H9 (cell line): ENCODE measurements around the gene RNF213. TPM values are rescaled to one million over a fixed set of nuclear protein-coding genes. Genes with fewer than 3 reads are reported as not detected.

ENCODE experiments used
- DNase-seq: peaks from one replicate; pipeline ENCODE4 v3.0.0-alpha.2; 2017
- H2AFZ ChIP-seq: one replicate; pipeline ENCODE4 v1.6.1; 2013; ENCODE audit warnings: mild to moderate bottlenecking, low read length, control low read depth, moderate library complexity
- H2AK5ac ChIP-seq: 2 replicates; pipeline ENCODE4 v1.6.1; 2013; ENCODE audit warnings: low read length, control low read depth, mixed read lengths; ENCODE audit not compliant: insufficient read length
- H2BK120ac ChIP-seq: one replicate; pipeline ENCODE4 v1.6.1; 2013; ENCODE audit warnings: low read depth, mild to moderate bottlenecking, low read length, control low read depth, inconsistent platforms; ENCODE audit not compliant: poor library complexity, severe bottlenecking
- H2BK12ac ChIP-seq: 2 replicates; pipeline ENCODE4 v1.6.1; 2013; ENCODE audit warnings: low read length, control low read depth, mixed read lengths, low read depth; ENCODE audit not compliant: insufficient read length
- H2BK15ac ChIP-seq: 2 replicates; pipeline ENCODE4 v1.6.1; 2013; ENCODE audit warnings: low read depth, low read length, control low read depth
- H2BK20ac ChIP-seq: one replicate; pipeline ENCODE4 v1.6.1; 2013; ENCODE audit warnings: low read depth, mild to moderate bottlenecking, low read length, control low read depth, inconsistent platforms; ENCODE audit not compliant: poor library complexity, severe bottlenecking
- H2BK5ac ChIP-seq: 2 replicates; pipeline ENCODE4 v1.6.1; 2013; ENCODE audit warnings: low read length, control low read depth, mixed read lengths; ENCODE audit not compliant: insufficient read length
- H3K14ac ChIP-seq: 2 replicates; pipeline ENCODE4 v1.6.1; 2013; ENCODE audit warnings: low read length, control low read depth; ENCODE audit not compliant: insufficient read depth
- H3K18ac ChIP-seq: 2 replicates; pipeline ENCODE4 v1.6.1; 2013; ENCODE audit warnings: low read depth, mild to moderate bottlenecking, mixed read lengths, low read length, control low read depth; ENCODE audit not compliant: insufficient read length
- H3K23ac ChIP-seq: 2 replicates; pipeline ENCODE4 v1.6.1; 2013; ENCODE audit warnings: low read length, control low read depth, mixed read lengths, low read depth; ENCODE audit not compliant: insufficient read length
- H3K23me2 ChIP-seq: 2 replicates; pipeline ENCODE4 v1.6.1; 2013; ENCODE audit warnings: low read depth, mild to moderate bottlenecking, mixed read lengths, low read length, control low read depth; ENCODE audit not compliant: insufficient read length, poor library complexity, severe bottlenecking
- H3K27ac ChIP-seq: 2 replicates; pipeline ENCODE4 v1.5.1; 2013; ENCODE audit warnings: low read length, control low read depth, mixed read lengths, low read depth; ENCODE audit not compliant: insufficient read length
- H3K27me3 ChIP-seq: 2 replicates; pipeline ENCODE4 v1.6.1; 2013; ENCODE audit warnings: low read length, control low read depth, inconsistent platforms; ENCODE audit not compliant: insufficient read depth
- H3K4ac ChIP-seq: 2 replicates; pipeline ENCODE4 v1.6.1; 2013; ENCODE audit warnings: low read depth, mild to moderate bottlenecking, control low read depth, inconsistent platforms, low read length, moderate library complexity
- H3K4me1 ChIP-seq: 2 replicates; pipeline ENCODE4 v1.6.1; 2013; ENCODE audit warnings: low read length, control low read depth, inconsistent platforms; ENCODE audit not compliant: insufficient read depth
- H3K4me2 ChIP-seq: 2 replicates; pipeline ENCODE4 v1.6.1; 2013; ENCODE audit warnings: low read length, control low read depth, mixed read lengths; ENCODE audit not compliant: insufficient read length, insufficient read depth
- H3K56ac ChIP-seq: 2 replicates; pipeline ENCODE4 v1.6.1; 2013; ENCODE audit warnings: low read depth, mild to moderate bottlenecking, mixed read lengths, low read length, control low read depth; ENCODE audit not compliant: insufficient read length
- H3K79me1 ChIP-seq: 2 replicates; pipeline ENCODE4 v1.6.1; 2013; ENCODE audit warnings: low read depth, mild to moderate bottlenecking, moderate library complexity, low read length, control low read depth, inconsistent platforms; ENCODE audit not compliant: insufficient read depth, poor library complexity, severe bottlenecking
- H3K79me2 ChIP-seq: 2 replicates; pipeline ENCODE4 v1.6.1; 2013; ENCODE audit warnings: low read length, control low read depth, inconsistent platforms; ENCODE audit not compliant: insufficient read depth
- H3K9ac ChIP-seq: 2 replicates; pipeline ENCODE4 v1.6.1; 2013; ENCODE audit warnings: low read length, control low read depth, mixed read lengths; ENCODE audit not compliant: insufficient read length; ENCODE audit errors: extremely low read depth
- H3K9me3 ChIP-seq: one replicate; pipeline ENCODE4 v1.6.1; 2013; ENCODE audit warnings: low read depth, low read length, inconsistent platforms; ENCODE audit not compliant: control insufficient read depth
- H3T11ph ChIP-seq: one replicate; pipeline ENCODE4 v1.6.1; 2013; ENCODE audit warnings: mild to moderate bottlenecking, low read length, control low read depth, inconsistent platforms
- H4K20me1 ChIP-seq: one replicate; pipeline ENCODE4 v1.6.1; 2013; ENCODE audit not compliant: control insufficient read depth, insufficient read length, insufficient read depth
- H4K5ac ChIP-seq: 2 replicates; pipeline ENCODE4 v1.6.1; 2013; ENCODE audit warnings: low read depth, mild to moderate bottlenecking, mixed read lengths, low read length, control low read depth; ENCODE audit not compliant: insufficient read length
- H4K8ac ChIP-seq: replicated peaks from 2 replicates; pipeline ENCODE4 v1.6.1; 2013; ENCODE audit warnings: low read length, control low read depth, mixed read lengths, low read depth; ENCODE audit not compliant: insufficient read length
- H4K91ac ChIP-seq: 2 replicates; pipeline ENCODE4 v1.6.1; 2013; ENCODE audit warnings: low read depth, mild to moderate bottlenecking, moderate library complexity, mixed read lengths, low read length, control low read depth; ENCODE audit not compliant: insufficient read length
- H3K27ac Mint-ChIP-seq, 3 experiments: 2 replicates in 2 of 3; 3 replicates in 1 of 3; pipeline ENCODE4 v1.8.0; 2020 to 2021; ENCODE audit warnings: mixed read lengths in 3 of 3, mild to moderate bottlenecking in 1 of 3, moderate library complexity in 1 of 3
- H3K27me3 Mint-ChIP-seq: 2 replicates; pipeline ENCODE4 v1.8.0; 2021; ENCODE audit warnings: low read depth, mild to moderate bottlenecking, moderate library complexity, mixed read lengths
- H3K36me3 Mint-ChIP-seq, 3 experiments: 2 replicates in 2 of 3; 3 replicates in 1 of 3; pipeline ENCODE4 v1.8.0; 2020 to 2021; ENCODE audit warnings: low read depth in 3 of 3, mixed read lengths in 3 of 3; ENCODE audit not compliant: insufficient read depth in 1 of 3
- H3K4me1 Mint-ChIP-seq, 2 experiments: 2 replicates each; pipeline ENCODE4 v1.8.0; 2020; ENCODE audit warnings: mixed read lengths in 2 of 2
- H3K4me3 Mint-ChIP-seq, 2 experiments: 2 replicates in 1 of 2; 3 replicates in 1 of 2; pipeline ENCODE4 v1.8.0; 2020 to 2021; ENCODE audit warnings: mild to moderate bottlenecking in 2 of 2, mixed read lengths in 2 of 2, moderate library complexity in 1 of 2
- H3K9me3 Mint-ChIP-seq, 2 experiments: 2 replicates in 1 of 2; 3 replicates in 1 of 2; pipeline ENCODE4 v1.8.0; 2020; ENCODE audit warnings: mild to moderate bottlenecking in 2 of 2, mixed read lengths in 2 of 2, moderate library complexity in 1 of 2
- WGBS: extraction: QIAGEN DNeasy Blood & Tissue Kit; methylation state at CpG from one replicate; pipeline ENCODE4 v1.1.7; 2013; ENCODE audit warnings: missing lambda C conversion rate, low lambda C conversion rate, mixed read lengths; ENCODE audit not compliant: insufficient read length; ENCODE audit errors: extremely low coverage; 5-methylcytosine and 5-hydroxymethylcytosine counted together
- total RNA-seq: library from RNA; stranded (reverse); gene quantifications from 2 replicates; pipeline ENCODE4 v1.2.1, GENCODE V29; 2021
- TF ChIP-seq, protein P1 (sequence below): fragments of 200-600 bp; sonication (generic); conservative IDR thresholded peaks from 3 replicates; pipeline ENCODE4 v1.8.0; 2021; ENCODE audit warnings: antibody characterized with exemption, mild to moderate bottlenecking

RNF213 gene
- total RNA-seq, 1 experiment from 2014 or later: 34.3 TPM

DNA sequence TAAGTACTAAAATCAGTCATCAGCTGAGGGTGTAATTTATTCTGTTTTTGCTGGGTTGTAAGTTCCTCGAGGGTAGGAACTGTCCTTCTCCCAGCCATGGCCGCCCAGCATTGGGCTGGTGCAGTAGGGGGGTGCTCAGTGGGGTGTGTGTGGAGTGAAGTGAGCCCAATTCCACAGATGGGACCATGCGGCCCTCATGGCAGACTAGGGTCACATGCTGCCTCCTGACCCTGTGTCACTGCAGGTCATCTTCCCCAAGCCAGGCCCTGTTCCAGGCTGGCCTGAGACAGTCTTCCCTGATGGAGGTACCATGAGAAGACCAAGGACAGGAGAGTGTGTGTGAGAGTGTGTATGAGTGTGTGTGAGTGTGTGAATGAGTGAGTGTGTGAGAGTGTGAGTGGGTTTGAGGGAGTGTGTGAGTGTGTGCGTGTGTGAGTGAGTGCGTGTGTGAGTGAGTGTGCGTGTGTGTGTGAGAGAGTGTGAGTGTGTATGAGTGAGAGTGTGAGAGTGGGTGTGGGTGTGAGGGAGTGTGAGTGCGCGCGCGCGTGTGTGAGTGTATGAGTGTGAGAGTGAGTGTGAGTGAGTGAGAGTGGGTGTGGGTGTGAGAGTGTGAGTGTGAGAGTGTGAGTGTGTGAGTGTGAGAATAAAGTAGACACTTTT lies 36.7 kb upstream of the RNF213 start:
- H3K79me2 ChIP-seq: no peaks in the 10 kb centered on the region
- no peak overlapping the region for H3K14ac ChIP-seq
- H2BK20ac ChIP-seq: no peak overlapping the region
- H2BK15ac ChIP-seq: no peak overlapping the region
- no peaks in the 10 kb centered on the region for H3K4me1 ChIP-seq
- H3K56ac ChIP-seq: no peak overlapping the region
- no peaks in the 10 kb centered on the region for H3K9me3 ChIP-seq
- WGBS: 100% methylated on average over 6 of the region's 11 CpGs
- H3K23me2 ChIP-seq: peaks cover 5% of the 10 kb centered on the region
- H3K9me3 Mint-ChIP-seq: no peaks in the 10 kb centered on the region
- H3K27me3 Mint-ChIP-seq: no peaks in the 10 kb centered on the region; the same call in 1 of the 2 replicates
- peak overlapping the region; percentile 3 to 18 (median 7); a peak in 4 of 7 replicates for H3K27ac Mint-ChIP-seq
- no peak overlapping the region for H3K4me2 ChIP-seq
- H3K23ac ChIP-seq: no peak overlapping the region
- no peaks in the 10 kb centered on the region for H3K79me1 ChIP-seq
- H3K4ac ChIP-seq: no peak overlapping the region
- no peak overlapping the region for H3T11ph ChIP-seq
- H3K4me3 Mint-ChIP-seq: no peak overlapping the region; a peak in 1 of 5 replicates
- H4K5ac ChIP-seq: no peak overlapping the region
- H3K36me3 Mint-ChIP-seq: peaks cover 5 to 22% (median 16%) of the 10 kb centered on the region in 3 experiments; a peak in 5 of 7 replicates
- no peak overlapping the region for H2AK5ac ChIP-seq
- no peak for DNase-seq
- TF ChIP-seq, protein P1, sequence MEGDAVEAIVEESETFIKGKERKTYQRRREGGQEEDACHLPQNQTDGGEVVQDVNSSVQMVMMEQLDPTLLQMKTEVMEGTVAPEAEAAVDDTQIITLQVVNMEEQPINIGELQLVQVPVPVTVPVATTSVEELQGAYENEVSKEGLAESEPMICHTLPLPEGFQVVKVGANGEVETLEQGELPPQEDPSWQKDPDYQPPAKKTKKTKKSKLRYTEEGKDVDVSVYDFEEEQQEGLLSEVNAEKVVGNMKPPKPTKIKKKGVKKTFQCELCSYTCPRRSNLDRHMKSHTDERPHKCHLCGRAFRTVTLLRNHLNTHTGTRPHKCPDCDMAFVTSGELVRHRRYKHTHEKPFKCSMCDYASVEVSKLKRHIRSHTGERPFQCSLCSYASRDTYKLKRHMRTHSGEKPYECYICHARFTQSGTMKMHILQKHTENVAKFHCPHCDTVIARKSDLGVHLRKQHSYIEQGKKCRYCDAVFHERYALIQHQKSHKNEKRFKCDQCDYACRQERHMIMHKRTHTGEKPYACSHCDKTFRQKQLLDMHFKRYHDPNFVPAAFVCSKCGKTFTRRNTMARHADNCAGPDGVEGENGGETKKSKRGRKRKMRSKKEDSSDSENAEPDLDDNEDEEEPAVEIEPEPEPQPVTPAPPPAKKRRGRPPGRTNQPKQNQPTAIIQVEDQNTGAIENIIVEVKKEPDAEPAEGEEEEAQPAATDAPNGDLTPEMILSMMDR: no peak
- no peak overlapping the region for H2BK120ac ChIP-seq
- no peak overlapping the region for H2BK5ac ChIP-seq
- no peak overlapping the region for H4K8ac ChIP-seq
- no peak overlapping the region for H4K91ac ChIP-seq
- no peak overlapping the region for H2BK12ac ChIP-seq
- H3K9ac ChIP-seq: no peak overlapping the region
- no peak overlapping the region for H3K27ac ChIP-seq
- H4K20me1 ChIP-seq: no peaks in the 10 kb centered on the region
- H3K4me1 Mint-ChIP-seq: peaks cover 31 to 36% of the 10 kb centered on the region in 2 experiments
- no peak overlapping the region for H3K18ac ChIP-seq
- H3K27me3 ChIP-seq: no peaks in the 10 kb centered on the region
- no peak overlapping the region for H2AFZ ChIP-seq
